ENCODE data around the gene RERE. TPM values are rescaled to one million over a fixed set of nuclear protein-coding genes. Genes with fewer than 3 reads are reported as not detected.

RERE gene
- total RNA-seq, 1 experiment from 2014 or later = 161 TPM

DNA sequence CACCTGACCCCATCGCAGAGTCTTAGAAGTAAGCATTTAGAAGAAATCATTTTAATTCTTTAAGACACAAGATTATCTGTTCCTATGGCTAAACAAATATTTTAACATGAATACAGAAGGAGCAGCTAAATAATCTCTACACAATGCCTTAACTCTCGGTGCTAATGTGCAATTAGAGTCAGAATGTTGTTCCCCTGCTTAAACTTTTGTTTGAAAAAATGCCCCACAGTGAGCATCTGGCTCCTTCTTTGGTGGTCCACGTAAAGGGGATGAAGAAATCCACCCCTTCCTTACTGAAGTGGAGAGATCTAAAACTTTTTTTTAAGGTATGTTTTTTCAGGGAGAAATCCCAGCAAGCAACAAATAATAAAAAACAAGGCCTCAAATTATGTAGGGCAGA lies 444.3 kb downstream of the RERE start (continued):
- TF ChIP-seq, protein P1, sequence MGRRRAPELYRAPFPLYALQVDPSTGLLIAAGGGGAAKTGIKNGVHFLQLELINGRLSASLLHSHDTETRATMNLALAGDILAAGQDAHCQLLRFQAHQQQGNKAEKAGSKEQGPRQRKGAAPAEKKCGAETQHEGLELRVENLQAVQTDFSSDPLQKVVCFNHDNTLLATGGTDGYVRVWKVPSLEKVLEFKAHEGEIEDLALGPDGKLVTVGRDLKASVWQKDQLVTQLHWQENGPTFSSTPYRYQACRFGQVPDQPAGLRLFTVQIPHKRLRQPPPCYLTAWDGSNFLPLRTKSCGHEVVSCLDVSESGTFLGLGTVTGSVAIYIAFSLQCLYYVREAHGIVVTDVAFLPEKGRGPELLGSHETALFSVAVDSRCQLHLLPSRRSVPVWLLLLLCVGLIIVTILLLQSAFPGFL (CRISPR knock-in tag; IDR thresholded peaks at IDR 0.05; ENCODE audit: borderline replicate concordance) = no peak
- no peak for TF ChIP-seq FOXK1 (CRISPR knock-in tag; IDR thresholded peaks at IDR 0.05)
- no peak for TF ChIP-seq ZNF317 (CRISPR knock-in tag; IDR thresholded peaks at IDR 0.05; ENCODE audit: borderline replicate concordance, low read depth)
- no peak for TF ChIP-seq ARID4B (CRISPR knock-in tag; IDR thresholded peaks at IDR 0.05; ENCODE audit: borderline replicate concordance)
- TF ChIP-seq PRDM15 (CRISPR knock-in tag; IDR thresholded peaks at IDR 0.05) = no peak
- TF ChIP-seq, protein P2, sequence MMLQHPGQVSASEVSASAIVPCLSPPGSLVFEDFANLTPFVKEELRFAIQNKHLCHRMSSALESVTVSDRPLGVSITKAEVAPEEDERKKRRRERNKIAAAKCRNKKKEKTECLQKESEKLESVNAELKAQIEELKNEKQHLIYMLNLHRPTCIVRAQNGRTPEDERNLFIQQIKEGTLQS (CRISPR knock-in tag; conservative IDR thresholded peaks at IDR 0.05) = no peak
- TF ChIP-seq OVOL2 (CRISPR knock-in tag; IDR thresholded peaks at IDR 0.05; ENCODE audit: borderline replicate concordance) = no peak
- no peak for TF ChIP-seq FOXJ3 (CRISPR knock-in tag; IDR thresholded peaks at IDR 0.05; ENCODE audit: borderline replicate concordance)
- TF ChIP-seq USF1 (CRISPR knock-in tag; IDR thresholded peaks at IDR 0.05) = no peak

- ChIA-PET CTCF (interaction anchor here (0.9 to 1.7 kb wide), 12 partner anchors 11 to 477 kb away, joined by 3 to 8 read pairs (median 4); no protein-coding TSS in a partner anchor), POLR2A (interaction anchor here (0.7 to 1.4 kb wide), 3 partner anchors 25 to 216 kb away, joined by 3 to 4 read pairs (median 3); no protein-coding TSS in a partner anchor)
- ATAC-seq = no peak; the same call in 1 of the 2 replicates
- TF ChIP-seq, protein P3, sequence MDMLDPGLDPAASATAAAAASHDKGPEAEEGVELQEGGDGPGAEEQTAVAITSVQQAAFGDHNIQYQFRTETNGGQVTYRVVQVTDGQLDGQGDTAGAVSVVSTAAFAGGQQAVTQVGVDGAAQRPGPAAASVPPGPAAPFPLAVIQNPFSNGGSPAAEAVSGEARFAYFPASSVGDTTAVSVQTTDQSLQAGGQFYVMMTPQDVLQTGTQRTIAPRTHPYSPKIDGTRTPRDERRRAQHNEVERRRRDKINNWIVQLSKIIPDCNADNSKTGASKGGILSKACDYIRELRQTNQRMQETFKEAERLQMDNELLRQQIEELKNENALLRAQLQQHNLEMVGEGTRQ (CRISPR knock-in tag; IDR thresholded peaks at IDR 0.05) = 0 out of 2 replicates have a peak, but pooled peaks have one; percentile 17
- TF ChIP-seq, protein P4, sequence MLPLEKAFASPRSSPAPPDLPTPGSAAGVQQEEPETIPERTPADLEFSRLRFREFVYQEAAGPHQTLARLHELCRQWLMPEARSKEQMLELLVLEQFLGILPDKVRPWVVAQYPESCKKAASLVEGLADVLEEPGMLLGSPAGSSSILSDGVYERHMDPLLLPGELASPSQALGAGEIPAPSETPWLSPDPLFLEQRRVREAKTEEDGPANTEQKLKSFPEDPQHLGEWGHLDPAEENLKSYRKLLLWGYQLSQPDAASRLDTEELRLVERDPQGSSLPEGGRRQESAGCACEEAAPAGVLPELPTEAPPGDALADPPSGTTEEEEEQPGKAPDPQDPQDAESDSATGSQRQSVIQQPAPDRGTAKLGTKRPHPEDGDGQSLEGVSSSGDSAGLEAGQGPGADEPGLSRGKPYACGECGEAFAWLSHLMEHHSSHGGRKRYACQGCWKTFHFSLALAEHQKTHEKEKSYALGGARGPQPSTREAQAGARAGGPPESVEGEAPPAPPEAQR (CRISPR knock-in tag; IDR thresholded peaks at IDR 0.05) = no peak
- TF ChIP-seq PRDM15 (CRISPR knock-in tag; IDR thresholded peaks at IDR 0.05) = peak; percentile 85
- TF ChIP-seq GABPB1 (CRISPR knock-in tag; IDR thresholded peaks at IDR 0.05) = no peak
- Mint-ChIP-seq H3K27me3 (ENCODE audit: low read depth) (no peaks in the 10 kb centered on the region), H3K9me3 (no peaks in the 10 kb centered on the region), H3K4me3 (no peak overlapping the region; the same call in 1 of the 2 replicates), H3K27ac (peak overlapping the region; percentile 92), H3K36me3 (no peaks in the 10 kb centered on the region; the same call in 1 of the 2 replicates), H3K4me1 (peaks cover 86% of the 10 kb centered on the region)
- no peak for DNase-seq (ENCODE audit: low spot score)
Observed at GRCh38 chr1:8371372-8371991, 446.0 kb downstream of the RERE start.

Data from WTC11 (cell line).